ENCODE measurements around the gene JPH2. TPM values are rescaled to one million over a fixed set of nuclear protein-coding genes. Genes with fewer than 3 reads are reported as not detected.
"Not testable (repeated sequence)": the region's sequence is repeated elsewhere in the genome, so short reads cannot be mapped to it uniquely, and the experiment has no call there.

JPH2 gene
- total RNA-seq, 1 donor from 2014 or later: 35.2 TPM

DNA sequence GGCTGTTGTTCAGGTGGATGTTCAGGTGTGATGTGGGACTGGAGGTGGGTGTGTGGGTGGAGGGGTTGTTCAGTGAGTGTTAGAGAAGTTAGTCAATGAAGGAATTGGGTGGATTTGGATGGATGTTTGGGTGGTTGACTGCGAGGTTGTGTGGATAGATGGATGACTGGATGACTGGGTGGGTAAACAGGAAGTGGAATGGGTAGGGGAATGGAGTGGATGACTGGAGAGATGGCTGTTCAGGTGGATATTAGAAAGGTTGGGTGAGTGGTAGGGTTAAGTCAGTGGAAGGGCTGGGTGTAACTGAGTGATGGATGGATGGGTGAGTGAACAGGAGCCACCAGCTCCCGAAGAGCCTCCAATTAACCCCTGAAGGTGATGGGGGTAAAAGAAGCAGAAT is 27.9 kb downstream of the JPH2 start:
- no peak for DNase-seq (ENCODE audit: low spot score)

DNA sequence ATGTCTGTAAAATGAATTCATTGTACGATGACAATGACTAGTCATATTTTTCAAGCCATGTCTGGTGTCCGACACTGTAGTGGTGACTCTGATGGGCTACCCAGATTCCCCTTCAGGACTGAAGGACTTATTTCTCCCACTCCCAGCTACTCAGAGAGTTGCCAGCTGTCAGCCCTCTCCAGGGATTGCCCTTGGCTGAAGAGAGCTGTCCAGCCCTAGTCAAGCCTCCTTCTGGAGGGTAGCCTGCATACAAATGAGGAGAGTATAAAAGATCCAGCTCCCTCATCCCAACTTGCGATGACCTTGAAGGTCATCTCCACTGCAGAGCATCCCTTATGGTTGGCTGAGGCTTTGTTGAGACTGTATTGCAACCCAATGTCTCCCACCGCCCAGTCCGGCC is 29.9 kb downstream of the JPH2 start:
- DNase-seq (ENCODE audit: low spot score): no peak

DNA sequence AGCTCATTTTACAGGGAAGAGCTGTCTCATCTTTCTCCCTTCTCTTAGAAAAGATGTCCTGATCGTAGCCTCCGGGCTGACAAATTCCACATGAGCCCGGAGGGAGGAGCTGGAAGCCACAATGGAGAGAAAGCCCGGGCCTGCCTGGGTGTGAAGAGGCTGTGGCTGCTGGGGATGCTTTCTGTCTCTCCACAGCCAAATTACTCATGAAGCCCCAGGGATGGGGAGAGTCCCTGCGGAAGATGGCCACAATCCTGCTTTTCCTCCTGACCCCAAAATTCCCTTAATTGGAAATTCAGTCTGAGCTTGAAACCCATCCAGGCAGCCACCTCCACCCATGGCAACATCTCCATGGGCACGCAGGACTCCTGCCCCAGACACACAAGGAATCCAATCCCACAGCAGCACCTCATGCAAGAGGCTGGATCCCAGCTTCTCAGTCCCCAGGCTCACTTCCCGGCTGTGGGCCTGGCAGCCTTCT is 32.4 kb downstream of the JPH2 start:
- no peak for DNase-seq (ENCODE audit: low spot score)

DNA sequence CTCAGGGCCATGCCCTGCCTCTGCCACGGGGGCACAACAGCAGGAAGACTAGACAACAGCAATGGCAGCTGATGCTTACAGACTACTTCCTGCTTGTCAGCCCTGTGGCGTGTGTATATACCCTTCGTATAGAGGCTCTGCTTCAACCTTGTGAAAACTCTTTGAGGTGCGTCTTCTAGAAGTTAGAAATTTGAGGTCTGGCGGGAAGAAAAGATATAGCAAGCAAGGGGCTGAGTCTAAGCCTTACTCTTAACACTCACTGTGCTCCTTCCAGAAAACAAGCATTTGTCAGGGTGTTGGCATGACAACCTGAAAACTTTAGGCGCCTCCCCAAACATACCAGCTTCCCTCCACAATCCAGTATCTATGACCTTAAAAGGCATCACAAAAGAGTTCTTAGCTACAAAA is 33.3 kb downstream of the JPH2 start:
- DNase-seq (ENCODE audit: low spot score): no peak

DNA sequence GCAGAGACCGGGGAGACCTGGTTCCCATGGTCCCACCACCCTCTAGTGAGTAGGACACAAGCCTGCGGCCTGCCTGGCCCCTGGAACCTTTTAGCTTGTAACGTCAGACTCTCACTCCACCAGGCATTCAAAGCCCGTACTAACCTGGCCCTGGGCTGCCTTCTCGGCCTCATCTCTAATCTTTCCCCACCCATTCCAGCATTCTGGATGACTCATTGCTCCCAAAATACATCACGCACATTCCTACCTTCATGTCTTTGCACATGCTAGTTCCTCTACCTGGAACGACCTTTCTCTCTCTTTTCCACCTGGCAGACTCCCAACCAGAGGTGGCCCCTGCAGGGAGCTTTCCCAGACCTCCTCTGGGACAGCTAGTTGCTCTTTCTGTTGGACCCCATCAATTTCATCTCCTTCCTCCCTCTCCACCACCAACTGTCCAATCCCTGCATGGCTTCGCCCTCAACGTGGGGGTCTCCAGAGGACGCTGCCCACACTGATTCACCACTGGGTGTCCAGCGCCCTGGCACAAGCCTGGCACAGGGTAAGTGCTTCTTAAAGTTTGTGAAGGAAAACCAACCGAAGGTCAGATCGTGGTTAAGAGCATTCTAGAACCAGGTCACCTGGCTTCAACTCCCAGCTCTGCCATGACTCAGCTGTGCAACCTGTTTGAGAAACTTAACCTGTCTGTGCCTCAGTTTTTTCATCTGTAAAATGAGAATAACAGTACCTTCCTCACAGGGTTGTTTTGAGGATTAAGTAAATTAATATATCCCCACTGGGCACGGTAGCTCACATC is 35.2 kb downstream of the JPH2 start:
- no peak for DNase-seq (ENCODE audit: low spot score)

DNA sequence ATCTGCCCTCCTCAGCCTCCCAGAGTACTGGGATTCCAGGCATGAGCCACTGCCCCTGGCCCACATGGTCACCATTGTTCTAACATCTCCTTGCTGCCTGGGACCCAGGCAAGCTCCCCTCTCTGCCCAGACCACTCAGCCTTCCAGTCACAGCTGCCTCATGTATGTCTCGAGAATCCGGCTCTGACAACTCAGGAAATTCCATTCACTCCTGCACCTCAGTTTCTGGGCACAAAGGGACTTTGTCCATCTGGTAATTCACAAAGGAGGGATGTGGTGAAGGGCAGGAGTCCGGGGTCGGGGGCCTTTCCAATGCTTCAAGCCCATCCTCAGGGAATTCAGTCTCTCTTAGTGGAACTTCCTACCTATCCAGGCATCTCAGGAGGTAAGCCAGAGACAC is 40.7 kb downstream of the JPH2 start:
- no peak for DNase-seq (ENCODE audit: low spot score)

DNA sequence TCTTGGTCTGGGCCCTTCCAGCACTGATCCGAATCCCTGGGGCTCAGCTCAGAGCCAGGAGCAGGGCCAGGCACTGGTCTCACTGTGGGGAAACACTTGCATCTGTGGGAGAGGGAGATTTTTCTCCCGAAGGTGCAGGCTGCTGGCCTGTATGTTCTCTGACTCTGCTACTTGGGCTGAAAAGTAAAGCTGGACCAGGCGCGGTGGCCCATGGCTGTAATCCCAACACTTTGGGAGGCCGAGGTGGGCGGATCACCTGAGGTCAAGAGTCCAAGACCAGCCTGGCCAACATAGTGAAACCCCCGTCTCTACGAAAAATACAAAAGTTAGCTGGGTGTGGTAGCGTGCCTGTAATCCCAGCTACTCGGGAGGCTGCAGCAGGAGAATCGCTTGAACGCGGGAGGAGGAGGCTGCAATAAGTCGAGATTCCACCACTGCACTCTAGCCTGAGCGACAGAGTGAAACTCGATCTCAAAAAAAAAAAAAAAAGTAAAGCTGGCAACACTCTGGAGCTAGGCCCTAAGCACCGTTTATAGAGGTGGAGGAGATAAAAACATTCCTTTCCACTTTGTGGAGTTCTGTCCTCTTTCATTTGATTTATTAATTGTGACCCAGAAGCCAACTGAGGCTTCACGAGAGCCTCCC is 41.7 kb downstream of the JPH2 start:
- DNase-seq (ENCODE audit: low spot score): no peak

DNA sequence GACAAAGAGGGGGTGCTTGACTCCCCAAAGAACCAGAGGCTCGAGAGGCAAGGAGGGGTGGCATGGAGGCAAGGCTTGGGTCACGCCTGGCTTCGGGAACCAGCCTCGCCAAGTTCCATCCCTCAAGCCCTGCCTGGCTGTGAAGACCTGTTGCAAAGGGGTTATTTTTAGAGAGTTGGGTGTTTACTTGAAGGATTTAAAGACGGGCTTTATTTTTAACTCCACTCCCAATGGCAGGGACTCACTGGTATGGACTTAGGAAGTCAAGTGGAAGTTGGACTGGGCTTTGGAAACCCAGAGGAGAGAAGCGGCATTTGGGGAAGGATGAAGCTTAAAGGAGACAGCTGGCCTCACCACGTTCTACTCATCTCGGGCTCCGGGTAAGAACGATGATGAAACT is 43.1 kb downstream of the JPH2 start:
- no peak for DNase-seq (ENCODE audit: low spot score)

DNA sequence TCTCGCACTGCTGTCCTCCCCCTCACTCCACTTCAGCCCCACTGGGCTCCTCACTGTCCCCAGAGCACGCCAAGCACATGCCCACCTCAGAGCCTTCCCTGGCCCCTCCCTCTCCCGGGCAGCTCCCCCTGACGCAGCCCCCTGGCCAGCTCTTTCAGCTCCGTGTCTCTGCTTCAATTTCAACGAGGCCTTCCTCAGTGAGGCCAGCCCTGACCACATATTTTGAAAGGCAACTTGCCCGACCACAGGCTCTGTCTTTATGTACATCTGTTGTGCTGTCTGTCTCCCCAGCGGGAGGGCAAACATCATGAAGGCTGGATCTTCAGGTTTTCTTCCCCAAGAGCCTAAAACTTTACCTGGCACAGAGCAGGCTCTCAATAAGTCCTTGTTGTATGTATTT is 44.6 kb downstream of the JPH2 start:
- no peak for DNase-seq (ENCODE audit: low spot score)

DNA sequence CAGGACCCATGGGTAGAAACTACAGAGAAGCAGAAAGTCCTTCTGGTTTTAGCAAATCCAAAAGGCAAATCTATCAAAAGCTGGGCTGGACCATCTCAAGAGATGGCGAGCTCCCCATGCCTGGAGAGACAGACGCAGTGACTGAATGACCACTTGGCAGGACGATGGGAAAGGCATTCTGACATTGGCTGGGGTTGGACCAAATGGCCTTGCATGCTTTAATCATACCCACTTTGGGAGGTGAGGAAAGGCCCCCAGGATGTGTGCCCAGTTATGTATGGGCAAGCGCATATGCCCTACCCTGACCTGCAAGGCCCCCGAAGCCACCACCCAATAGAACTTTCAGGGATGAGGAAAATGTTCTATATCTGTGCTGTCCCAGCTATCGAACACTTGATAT is 45.1 kb downstream of the JPH2 start:
- DNase-seq (ENCODE audit: low spot score): no peak

DNA sequence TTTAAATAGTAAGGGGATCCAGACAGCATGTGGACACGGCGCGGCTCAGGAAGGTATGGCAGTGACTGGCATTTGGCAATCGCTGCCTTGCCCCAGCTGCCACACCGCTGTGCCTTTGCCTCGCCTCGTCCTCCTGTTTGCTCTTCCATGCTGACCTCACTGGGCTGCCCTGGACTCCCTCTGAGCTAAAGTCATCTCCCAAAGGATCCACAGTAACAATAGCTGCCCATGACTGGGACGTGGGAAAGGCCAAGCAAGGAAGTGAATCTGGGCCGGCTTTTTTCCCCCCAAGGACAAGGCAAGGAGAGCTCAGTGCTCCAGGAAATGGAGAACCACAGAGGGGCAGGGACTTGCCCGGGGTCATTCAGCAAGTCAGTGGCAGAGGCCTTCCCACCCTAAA is 48.1 kb downstream of the JPH2 start:
- DNase-seq (ENCODE audit: low spot score): no peak

DNA sequence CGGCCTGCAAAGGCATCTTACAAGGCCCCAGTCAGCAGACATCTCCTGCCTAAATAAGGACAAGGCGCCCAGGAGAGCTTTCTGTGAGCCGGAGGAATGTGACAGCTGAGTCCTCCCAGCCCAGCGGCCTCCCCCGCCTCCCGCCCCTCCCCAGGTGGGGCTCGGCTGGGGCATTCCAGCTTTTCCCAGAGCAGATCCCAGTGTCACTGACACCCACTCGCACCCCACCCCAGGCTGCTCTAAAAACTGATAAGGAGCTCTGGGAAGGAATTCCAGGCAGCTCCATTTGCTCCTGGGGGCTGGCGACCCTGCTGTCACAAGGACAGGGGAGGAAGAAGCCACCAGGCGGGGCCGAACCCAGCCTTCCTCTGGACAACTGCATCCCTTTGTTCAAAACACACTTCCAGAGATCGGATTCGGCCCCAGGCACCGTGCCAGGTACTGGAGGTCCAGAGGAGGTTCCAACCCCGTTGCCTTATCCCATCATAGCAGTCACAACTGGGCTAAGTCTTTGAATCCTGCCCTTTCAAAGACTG is 49.7 kb downstream of the JPH2 start:
- peak; percentile 74 for DNase-seq (ENCODE audit: low spot score)

DNA sequence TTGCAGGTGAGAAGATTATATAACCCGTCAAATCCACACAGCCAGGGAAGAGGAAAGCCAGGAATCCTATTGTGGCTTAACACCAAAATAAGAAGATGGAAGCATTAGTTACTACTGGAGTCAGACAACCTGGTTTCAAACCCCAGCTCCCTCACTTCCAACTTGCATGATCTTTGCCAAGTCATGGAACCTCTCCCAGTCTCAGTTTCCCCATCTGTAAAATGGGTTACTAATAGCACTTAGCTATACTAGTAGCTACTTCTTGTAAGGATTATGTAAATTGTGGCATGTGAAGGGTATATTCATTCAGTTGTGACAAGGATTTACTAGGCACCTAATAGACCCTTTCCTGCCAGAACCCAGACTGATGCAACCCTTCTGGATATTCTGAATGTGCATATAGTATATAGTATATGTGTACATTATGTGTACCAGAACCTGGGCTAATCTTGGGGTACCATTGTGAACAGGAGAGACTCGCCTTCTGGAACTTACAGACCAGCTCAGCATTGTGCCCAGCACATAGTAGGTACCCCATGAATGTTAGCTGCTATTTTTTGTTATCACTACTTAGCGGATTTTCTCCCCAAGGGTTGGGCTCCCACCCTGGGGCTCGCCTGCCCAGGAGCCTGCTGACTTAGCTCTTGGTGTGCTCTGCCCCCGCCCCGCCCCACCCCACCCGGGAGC is 50.3 kb downstream of the JPH2 start:
- DNase-seq (ENCODE audit: low spot score): no peak

DNA sequence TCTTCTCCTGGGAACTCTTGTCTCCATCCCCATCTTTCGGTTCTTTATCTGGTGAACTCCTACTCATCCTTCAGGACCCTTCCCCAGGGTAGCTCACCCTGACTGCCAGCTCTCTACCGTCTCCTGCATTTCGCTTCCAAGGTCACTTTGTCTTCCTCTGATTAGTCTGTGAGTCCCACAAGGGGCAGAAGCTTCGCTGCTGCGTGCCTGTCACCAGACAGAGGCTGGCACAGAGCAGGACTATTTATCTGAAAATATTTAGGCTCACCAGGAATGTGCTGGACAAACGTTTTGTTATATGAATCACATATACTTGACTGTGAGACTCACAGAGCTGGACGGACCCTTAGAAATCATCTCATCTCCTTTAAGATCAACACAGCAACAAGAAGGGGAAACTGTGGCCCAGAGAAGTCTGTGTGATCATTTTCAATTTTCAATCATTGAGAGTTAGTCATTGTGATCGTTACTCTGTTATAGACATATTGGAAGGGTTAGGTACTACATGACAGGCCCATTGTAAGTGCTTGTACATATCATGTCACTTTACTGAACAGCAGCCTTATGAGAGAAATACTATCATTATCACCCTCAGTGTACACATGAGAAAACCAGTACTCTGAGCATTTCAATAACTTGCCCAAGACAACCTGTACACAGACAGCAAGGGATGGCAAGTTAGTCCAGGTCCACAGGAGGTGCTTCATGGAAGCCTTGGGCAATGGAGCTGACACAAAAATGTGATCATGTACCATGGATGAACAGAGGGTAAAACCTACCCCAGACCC is 51.4 kb downstream of the JPH2 start:
- DNase-seq (ENCODE audit: low spot score): no peak

DNA sequence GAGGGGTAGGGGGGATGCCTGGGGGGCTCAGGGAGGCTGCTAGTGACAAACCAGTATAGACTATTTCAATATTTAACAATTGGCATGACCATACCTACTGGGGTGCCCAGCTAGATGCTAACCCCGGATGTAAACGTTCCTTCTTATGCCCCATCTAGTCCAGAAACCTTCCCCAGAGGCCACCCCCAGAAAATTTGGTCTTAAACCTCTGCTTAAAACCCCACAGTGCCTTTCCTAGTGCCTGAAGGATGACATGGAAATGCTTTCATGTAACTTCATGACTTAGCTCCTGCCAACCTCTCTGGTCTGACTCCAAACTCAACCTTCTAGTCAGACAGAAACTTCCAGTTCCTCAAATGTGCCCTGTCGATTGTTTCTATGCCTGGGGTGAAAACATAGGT is 52.0 kb downstream of the JPH2 start:
- no peak for DNase-seq (ENCODE audit: low spot score)

DNA sequence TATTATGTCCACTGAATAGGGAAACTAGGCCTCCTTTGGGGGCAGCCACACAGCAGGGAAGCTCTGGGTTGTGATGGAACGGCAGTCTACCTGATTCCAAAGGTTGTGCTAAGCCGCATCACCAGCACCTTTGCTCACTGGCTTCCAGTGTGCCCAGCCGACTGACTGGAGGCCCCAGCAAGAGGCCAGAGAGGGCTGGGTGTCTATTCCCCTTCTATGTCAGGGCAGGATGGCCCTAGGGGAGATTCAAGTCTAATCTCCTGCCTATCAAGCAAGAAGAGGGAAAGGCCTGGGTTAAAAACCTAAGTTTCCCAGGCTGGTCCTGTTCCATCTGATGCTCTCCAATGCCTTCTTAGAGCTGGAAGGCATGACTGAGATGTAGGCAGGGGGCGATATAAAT is 53.6 kb downstream of the JPH2 start:
- no peak for DNase-seq (ENCODE audit: low spot score)

DNA sequence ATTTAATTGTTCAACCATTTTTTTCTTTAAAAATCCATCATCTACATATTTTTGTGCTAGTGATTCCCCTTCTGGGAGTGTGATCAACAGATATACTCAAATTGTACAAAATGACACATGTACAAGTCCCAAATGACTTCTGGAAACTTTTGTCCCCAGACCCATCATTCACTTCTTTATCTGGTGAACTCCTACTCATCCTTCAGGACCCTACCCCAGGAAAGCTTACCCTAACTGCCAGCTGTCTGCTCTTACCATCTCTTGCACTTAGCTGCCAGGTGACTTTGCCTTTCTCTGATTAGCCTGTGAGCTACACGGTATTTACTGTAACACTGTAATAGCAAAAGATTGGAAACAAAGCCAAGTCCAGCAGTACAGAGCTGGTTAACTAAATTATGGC is 55.3 kb downstream of the JPH2 start:
- DNase-seq (ENCODE audit: low spot score): no peak

DNA sequence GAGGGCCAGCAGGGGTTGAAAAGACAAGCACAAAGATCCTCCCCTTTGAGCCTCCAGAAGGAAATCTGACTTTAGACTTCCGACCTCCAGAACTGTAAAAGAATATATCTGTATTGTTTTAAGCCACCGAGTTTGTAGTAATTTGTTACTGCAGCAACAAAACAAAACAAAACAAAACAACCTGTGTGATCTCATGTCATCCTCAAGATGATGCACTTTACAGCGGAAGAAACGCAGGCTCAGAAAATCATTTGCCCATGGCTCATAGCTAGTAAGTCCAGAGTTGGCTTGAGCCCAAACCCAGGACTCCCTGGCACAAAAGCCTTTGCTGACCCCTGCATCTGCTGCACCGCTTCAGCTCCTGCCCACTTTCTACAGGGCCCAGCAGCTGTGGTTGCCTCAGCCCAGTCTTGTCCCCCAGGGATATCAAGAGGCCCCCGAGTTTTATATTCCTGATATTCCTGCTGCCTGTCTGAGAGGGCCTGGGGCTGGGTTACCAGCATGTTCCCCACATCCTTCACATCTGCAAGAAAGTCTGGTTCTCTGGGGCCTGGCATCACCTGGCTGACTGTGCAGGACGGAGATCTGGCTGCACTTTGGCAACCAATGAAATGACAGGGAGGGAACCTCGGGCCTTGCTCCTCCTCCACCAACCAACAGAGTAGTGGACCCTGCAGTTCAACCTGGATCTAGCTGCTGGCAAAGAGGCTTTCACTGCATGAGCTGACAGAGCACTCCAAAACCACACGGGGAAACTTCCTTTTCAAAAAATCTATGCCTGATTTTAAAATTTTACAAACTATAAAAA is 56.9 kb downstream of the JPH2 start:
- DNase-seq (ENCODE audit: low spot score): no peak

DNA sequence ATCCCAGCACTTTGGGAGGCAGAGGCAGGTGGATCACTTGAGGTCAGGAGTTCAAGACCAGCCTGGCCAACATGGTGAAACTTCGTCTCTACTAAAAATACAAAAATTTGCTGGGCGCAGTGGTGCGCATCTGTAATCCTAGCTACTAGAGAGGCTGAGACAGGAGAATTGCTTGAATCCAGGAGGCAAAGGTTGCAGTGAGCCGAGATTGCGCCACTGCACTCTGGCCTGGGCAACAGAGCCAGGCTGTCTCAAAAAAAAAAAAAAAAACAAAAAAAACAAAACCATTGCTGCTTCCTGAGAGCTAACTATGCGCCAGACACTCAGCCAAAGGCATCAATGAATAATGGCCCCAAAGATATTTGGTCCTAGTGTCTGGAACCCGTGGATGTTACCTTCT is 57.7 kb downstream of the JPH2 start:
- DNase-seq (ENCODE audit: low spot score): not testable (repeated sequence)

DNA sequence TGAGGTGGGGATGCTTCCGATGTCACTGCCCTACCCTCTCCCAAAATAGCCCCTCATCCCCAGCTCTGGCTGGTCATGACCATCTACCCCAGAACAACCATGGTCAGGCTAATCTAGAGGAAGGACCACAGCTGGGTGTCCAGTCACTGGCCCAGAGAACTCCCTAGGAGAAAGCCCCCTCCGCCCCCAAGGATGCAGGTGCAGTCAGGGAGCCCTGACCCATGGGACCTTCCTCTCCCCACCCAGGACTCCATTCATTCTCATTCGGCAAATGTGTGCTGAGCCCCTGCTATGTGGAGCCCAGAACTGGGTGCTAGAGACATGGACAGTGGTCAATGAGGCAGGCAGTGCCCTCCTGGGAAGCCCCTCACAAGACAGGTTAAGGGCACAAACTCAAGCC is 60.5 kb downstream of the JPH2 start:
- DNase-seq (ENCODE audit: low spot score): no peak

Measured in ureter (tissue), 1 donor.